Adrenal gland (tissue), 12 donors: ENCODE measurements around the gene BHLHE40. TPM values are rescaled to one million over a fixed set of nuclear protein-coding genes. Genes with fewer than 3 reads are reported as not detected.

Source experiments
- DNase-seq, 7 donors: peaks; one replicate each; pipeline ENCODE4 v3.0.0-alpha.2; 2019 to 2020
- H3K27ac ChIP-seq, 5 donors: fragments of 200-600 bp; sonication (generic) in 4 of 5; 1 replicate in 3 of 5; 2 replicates in 2 of 5; pipeline versions ENCODE4 v1.5.1 to v1.8.0; 2016 to 2020; ENCODE audit warnings: mild to moderate bottlenecking in 1 of 5
- H3K27me3 ChIP-seq: fragments of 200-600 bp; 2 replicates; pipeline ENCODE4 v1.8.0; 2021
- H3K36me3 ChIP-seq, 2 donors: fragments of 200-600 bp; replicated peaks in 1 of 2; 1 replicate in 1 of 2; 2 replicates in 1 of 2; pipeline versions ENCODE4 v1.5.1 to v1.8.0; 2018 to 2022
- H3K4me1 ChIP-seq, 2 donors: fragments of 200-600 bp; replicated peaks in 1 of 2; 1 replicate in 1 of 2; 2 replicates in 1 of 2; pipeline versions ENCODE4 v1.5.1 to v1.8.0; 2018 to 2021
- H3K4me3 ChIP-seq, 4 donors: fragments of 200-600 bp; sonication (generic) in 3 of 4; one replicate each; pipeline ENCODE4 v1.5.1; 2016 to 2018
- H3K9me3 ChIP-seq, 3 donors: fragments of 200-600 bp; sonication (generic) in 1 of 3; replicated peaks in 1 of 3; 1 replicate in 2 of 3; 2 replicates in 1 of 3; pipeline versions ENCODE4 v1.5.1 to v1.8.0; 2016 to 2021
- POLR2A ChIP-seq, 2 donors: fragments of 450-650 bp; IDR thresholded peaks; one replicate each; pipeline ENCODE4 v1.6.1; 2017; ENCODE audit warnings: antibody characterized with exemption in 2 of 2, mild to moderate bottlenecking in 2 of 2, moderate library complexity in 1 of 2
- WGBS, 4 donors: extraction: QIAGEN DNeasy Blood & Tissue Kit in 2 of 4; methylation state at CpG; one replicate each; pipeline versions ENCODE4 v1.1.5 to v1.1.7; 2013 to 2017; 5-methylcytosine and 5-hydroxymethylcytosine counted together
- intact Hi-C, 2 donors: fragments of 100-400 bp; cut with DNase I; formaldehyde crosslinking; loops; one replicate each; pipeline versions ENCODE4 v1.14.1 to v1.15.0; 2022 to 2023
- polyA plus RNA-seq, 3 donors: library from polyadenylated mRNA; stranded (reverse); fragments of 200-250 nt in 2 of 3; fragments of 350-450 nt in 1 of 3; fragmentation: Illumina TruSeq in 1 of 3; extraction: RNeasy Lipid Tissue Mini Kit (QIAGEN cat#74804) in 1 of 3; gene quantifications; one replicate each; pipeline ENCODE4 v1.2.3, GENCODE V29; 2013 to 2014
- total RNA-seq, 9 donors: library from RNA; depleted of rRNA in 4 of 9; stranded (reverse); fragments of >200 nt in 4 of 9; fragments of 120-200 nt in 1 of 9; fragmentation: NEBNext Ultra II Directional in 1 of 9; extraction: Animal tissue kit (Norgen Biotek cat#: 25700) in 1 of 9; gene quantifications; one replicate each; pipeline versions ENCODE4 v1.1.0 to v1.2.4, GENCODE V29; 2013 to 2023
- TF ChIP-seq, protein P1 (sequence below), 6 experiments: fragments of 450-650 bp in 4 of 6; fragments of 200-600 bp in 2 of 6; sonication (generic) in 1 of 6; IDR thresholded peaks; 1 replicate in 5 of 6; 2 replicates in 1 of 6; pipeline versions ENCODE4 v1.5.1 to v1.8.0; 2016 to 2021; ENCODE audit warnings: antibody characterized with exemption in 6 of 6, mild to moderate bottlenecking in 2 of 6, moderate library complexity in 1 of 6
- donor health status: healthy with polysubstance abuse.
- donor health status: Bipolar disorder and iron deficiency.
- donor health status: DM: yes; HTN: yes; CAD: no.
- donor health status: DM: no; HTN: no; CAD: no.
- donor health status: DM: no; HTN: no; CAD: no.
- donor health status: DM: yes; HTN: yes; CAD: no.

The BHLHE40 gene
- total and polyA plus RNA-seq, 12 donors: 3.4 to 224 (median 75.5) TPM

DNA sequence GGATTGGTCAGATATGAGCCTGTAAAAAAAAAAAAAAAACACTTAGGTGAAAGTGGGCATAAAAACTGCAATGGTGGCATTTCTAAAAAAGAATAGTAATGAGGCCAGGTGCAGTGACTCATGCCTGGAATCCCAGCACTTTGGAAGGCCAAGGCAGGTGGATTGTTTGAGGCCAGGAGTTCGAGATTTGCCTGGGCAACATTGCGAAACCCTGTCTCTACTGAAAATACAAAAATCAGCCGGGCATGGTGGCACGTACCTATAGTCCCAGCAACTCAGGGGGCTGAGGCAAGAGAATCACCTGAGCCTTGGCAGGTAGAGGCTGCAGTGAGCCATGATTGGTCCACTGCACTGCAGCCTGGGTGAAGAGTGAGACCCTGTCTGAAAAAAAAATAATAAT, 38.3 kb upstream of the BHLHE40 start:
- 90 to 93% (median 91%) methylated on average over 4 of the region's 4 CpGs for WGBS, 4 donors
- Histone ChIP-seq H3K27me3 (no peaks in the 10 kb centered on the region), H3K27ac (no peak overlapping the region), H3K4me3 (no peak overlapping the region), H3K4me1 (no peaks in the 10 kb centered on the region), H3K9me3 (no peaks in the 10 kb centered on the region), H3K36me3 (no peaks in the 10 kb centered on the region)
- intact Hi-C loops: no loop called here
- TF ChIP-seq, protein P1, sequence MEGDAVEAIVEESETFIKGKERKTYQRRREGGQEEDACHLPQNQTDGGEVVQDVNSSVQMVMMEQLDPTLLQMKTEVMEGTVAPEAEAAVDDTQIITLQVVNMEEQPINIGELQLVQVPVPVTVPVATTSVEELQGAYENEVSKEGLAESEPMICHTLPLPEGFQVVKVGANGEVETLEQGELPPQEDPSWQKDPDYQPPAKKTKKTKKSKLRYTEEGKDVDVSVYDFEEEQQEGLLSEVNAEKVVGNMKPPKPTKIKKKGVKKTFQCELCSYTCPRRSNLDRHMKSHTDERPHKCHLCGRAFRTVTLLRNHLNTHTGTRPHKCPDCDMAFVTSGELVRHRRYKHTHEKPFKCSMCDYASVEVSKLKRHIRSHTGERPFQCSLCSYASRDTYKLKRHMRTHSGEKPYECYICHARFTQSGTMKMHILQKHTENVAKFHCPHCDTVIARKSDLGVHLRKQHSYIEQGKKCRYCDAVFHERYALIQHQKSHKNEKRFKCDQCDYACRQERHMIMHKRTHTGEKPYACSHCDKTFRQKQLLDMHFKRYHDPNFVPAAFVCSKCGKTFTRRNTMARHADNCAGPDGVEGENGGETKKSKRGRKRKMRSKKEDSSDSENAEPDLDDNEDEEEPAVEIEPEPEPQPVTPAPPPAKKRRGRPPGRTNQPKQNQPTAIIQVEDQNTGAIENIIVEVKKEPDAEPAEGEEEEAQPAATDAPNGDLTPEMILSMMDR (IDR thresholded peaks at IDR 0.05): no peak
- no peak for TF ChIP-seq POLR2A (IDR thresholded peaks at IDR 0.05)
- DNase-seq: no peak

DNA sequence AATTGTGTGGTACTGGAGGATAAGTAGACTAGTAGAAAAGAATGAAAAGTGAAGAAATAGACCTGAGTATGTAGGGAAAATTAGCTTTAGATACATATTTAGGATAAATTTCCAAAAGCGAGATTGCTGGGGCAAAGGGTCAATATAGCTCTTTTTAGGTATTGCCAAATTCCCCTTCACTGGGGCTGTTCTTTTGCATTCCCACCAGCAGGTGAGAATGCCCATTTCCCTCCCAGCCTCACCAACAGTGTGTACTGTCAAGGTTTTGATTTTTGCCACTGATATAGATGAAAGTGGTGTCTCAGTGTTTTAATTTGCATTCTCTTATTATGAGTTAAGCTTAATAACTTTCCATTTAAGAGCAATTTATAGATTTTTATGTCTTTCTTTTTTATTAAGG, 35.7 kb upstream of the BHLHE40 start:
- intact Hi-C loops: no loop called here
- 86 to 92% (median 89%) methylated on average over 1 of the region's 1 CpG for WGBS, 4 donors
- no peaks in the 10 kb centered on the region for H3K27me3 ChIP-seq
- TF ChIP-seq, protein P1 (IDR thresholded peaks at IDR 0.05): peak in 1 of 6 experiments; percentile 13
- no peak for TF ChIP-seq POLR2A (IDR thresholded peaks at IDR 0.05)
- H3K36me3 ChIP-seq: no peaks in the 10 kb centered on the region
- H3K4me1 ChIP-seq: no peaks in the 10 kb centered on the region
- no peak overlapping the region for H3K27ac ChIP-seq
- H3K9me3 ChIP-seq: no peaks in the 10 kb centered on the region
- no peak for DNase-seq
- no peak overlapping the region for H3K4me3 ChIP-seq

DNA sequence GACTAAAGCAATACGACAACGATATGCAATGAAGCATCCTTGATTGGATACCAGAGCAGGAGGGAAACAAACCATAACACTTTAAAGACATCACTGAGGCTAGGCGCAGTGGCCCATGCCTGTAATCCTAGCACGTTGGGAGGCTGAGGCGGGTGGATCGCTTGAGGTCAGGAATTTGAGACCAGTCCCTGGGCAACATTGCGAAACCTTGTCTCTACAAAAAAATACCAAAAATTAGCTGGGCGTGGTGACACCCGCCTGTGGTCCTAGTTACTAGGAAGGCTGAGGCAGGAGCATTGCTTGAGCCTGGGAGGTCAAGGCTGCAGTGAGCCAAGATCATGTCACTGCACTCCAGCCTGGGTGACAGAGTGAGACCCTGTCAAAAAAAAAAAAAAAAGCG, 33.9 kb upstream of the BHLHE40 start:
- no peak for TF ChIP-seq POLR2A (IDR thresholded peaks at IDR 0.05)
- TF ChIP-seq, protein P1 (IDR thresholded peaks at IDR 0.05): no peak
- DNase-seq: no peak
- Histone ChIP-seq H3K4me1 (no peaks in the 10 kb centered on the region), H3K27ac (no peak overlapping the region), H3K36me3 (no peaks in the 10 kb centered on the region), H3K4me3 (no peak overlapping the region), H3K9me3 (no peaks in the 10 kb centered on the region), H3K27me3 (no peaks in the 10 kb centered on the region)
- intact Hi-C loops: no loop called here
- 87 to 94% (median 93%) methylated on average over 10 of the region's 10 CpGs for WGBS, 4 donors

DNA sequence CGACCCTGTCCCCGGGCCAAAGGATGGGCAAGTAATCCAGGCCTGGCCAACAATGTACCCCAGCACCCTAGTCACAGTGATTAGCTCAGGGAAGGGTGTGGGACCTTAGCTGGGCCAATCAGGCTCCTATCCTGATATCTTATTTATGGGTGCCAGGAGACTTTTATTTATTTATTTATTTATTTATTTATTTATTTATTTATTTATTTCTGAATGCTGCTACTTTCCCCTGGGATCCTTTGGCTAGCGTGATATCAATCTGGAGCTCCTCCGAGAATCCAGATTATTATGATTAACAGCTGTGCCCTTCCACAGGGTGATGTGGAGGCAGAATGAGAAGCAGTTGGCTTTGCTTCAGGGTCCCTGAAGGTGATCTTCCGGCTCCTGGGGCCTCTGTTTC, 32.2 kb upstream of the BHLHE40 start:
- no peaks in the 10 kb centered on the region for H3K9me3 ChIP-seq
- no peak overlapping the region for H3K27ac ChIP-seq
- no peak for TF ChIP-seq POLR2A (IDR thresholded peaks at IDR 0.05)
- TF ChIP-seq, protein P1 (IDR thresholded peaks at IDR 0.05): no peak
- 90 to 97% (median 96%) methylated on average over 5 of the region's 5 CpGs for WGBS, 4 donors
- H3K4me1 ChIP-seq: no peaks in the 10 kb centered on the region
- no peaks in the 10 kb centered on the region for H3K36me3 ChIP-seq
- H3K4me3 ChIP-seq: no peak overlapping the region
- no peaks in the 10 kb centered on the region for H3K27me3 ChIP-seq
- intact Hi-C loops: no loop called here
- no peak for DNase-seq
